SIG-M5 (cell line): ENCODE data around the gene PPP1R1B.

Source experiments
- DNase-seq: peaks from one replicate; lab custom pipeline; 2025; lab: John Stamatoyannopoulos, UW

Gene PPP1R1B

DNA sequence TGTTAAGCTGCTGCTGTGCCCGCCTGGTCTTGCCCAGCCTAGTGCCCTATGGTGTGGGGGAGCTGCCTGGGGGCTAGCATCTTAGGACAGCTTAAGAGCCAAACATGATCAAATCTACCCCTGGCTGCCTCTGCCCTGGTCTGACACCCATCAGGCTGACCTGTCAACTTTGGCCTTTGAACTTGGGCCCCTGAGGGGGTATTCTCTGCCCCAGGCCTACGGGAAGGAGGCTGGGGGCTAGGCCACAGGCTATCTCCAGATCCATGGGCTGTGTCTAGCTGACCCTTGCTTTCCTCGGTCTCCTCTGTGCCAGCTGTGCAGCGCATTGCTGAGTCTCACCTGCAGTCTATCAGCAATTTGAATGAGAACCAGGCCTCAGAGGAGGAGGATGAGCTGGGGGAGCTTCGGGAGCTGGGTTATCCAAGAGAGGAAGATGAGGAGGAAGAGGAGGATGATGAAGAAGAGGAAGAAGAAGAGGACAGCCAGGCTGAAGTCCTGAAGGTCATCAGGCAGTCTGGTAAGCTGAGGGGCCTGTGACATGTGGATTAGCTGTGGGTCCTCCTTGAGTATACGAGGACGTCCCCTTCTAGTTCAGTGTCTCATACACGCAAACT, 6.9 kb downstream of the PPP1R1B start:
- no peak for DNase-seq

DNA sequence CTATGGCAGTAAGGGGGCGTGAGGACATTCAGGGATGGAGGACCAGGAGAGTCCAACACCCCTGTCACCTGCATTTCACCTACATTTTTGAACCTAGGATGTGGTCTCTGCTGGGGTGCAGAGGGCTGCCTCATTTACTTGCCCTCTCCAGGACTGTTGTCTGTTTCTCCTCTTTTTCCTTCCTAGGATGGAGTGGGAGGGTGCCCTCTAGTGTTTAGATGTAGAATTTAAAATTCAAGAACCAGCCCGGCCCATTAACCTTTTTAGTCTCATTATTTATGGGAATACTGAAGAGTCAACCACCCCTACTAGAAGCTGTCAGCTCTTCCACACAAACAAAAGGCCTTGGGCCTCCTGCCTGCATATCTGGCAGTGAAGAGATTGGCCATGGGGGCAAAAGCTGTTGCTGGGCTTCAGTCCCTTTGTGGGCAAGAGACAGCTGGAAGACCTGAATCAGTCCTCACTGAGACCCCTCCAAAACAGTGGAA, 7.7 kb downstream of the PPP1R1B start:
- DNase-seq = no peak

DNA sequence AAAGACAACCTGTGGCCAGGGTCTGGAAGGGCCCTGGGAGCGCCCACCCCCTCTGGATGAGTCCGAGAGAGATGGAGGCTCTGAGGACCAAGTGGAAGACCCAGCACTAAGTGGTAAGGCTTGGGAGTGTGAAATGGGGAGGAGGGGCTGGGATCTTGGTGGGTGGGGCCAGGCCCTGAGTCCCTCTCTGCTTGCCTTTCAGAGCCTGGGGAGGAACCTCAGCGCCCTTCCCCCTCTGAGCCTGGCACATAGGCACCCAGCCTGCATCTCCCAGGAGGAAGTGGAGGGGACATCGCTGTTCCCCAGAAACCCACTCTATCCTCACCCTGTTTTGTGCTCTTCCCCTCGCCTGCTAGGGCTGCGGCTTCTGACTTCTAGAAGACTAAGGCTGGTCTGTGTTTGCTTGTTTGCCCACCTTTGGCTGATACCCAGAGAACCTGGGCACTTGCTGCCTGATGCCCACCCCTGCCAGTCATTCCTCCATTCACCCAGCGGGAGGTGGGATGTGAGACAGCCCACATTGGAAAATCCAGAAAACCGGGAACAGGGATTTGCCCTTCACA, 8.9 kb downstream of the PPP1R1B start:
- no peak for DNase-seq

- DNase-seq = no peak
Observed at GRCh38 chr17:39636587-39636926, 9.8 kb downstream of the PPP1R1B start.

DNA sequence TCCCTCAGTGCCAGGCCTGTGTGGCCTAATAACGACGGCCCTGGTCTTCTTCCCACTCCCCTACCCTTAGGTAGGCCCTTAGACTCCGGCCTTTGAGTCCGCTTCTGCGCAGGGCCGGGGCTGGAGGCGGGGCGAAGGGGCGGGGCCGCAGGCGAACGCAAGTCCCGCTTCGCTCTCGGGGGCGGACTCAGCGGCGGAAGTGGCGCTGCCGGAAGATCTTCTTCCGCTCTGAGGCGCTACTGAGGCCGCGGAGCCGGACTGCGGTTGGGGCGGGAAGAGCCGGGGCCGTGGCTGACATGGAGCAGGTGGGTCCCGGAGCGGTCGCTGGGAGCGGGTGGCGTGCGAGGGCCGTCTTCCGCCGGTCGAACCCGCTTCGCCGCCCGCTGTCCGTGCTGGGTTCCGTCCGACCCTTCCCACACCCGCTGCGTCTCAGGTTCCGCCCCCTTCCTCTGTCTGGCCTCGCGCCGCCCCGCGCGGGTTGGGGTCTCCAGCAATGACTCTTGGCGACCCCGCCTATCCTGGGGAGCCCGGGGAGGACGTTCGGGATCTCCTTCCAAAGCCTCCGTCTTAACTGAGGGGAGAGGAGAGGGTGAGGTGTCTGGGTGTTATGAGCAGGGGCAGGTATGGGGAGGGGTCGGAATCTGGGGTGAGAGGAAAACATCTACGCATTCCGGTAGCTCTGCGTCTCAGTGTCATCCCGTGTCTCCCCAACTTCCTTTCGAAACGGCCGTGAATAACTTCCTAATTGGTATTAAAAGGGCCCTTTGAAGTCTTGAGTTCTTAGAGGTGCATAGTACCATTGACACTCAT, 10.4 kb downstream of the PPP1R1B start, which contains the start of gene STARD3:
TSS of gene STARD3 (plus strand) at position 218 of the 810 bp plus-strand sequence. CDS start 16,388 bp downstream, outside the sequence.
- DNase-seq = no peak

- no peak for DNase-seq
Observed at GRCh38 chr17:39638317-39638716, 11.6 kb downstream of the PPP1R1B start.

- DNase-seq = no peak
Observed at GRCh38 chr17:39639043-39639442, 12.3 kb downstream of the PPP1R1B start.

- DNase-seq = no peak
Observed at GRCh38 chr17:39639566-39640458, 13.1 kb downstream of the PPP1R1B start.

DNA sequence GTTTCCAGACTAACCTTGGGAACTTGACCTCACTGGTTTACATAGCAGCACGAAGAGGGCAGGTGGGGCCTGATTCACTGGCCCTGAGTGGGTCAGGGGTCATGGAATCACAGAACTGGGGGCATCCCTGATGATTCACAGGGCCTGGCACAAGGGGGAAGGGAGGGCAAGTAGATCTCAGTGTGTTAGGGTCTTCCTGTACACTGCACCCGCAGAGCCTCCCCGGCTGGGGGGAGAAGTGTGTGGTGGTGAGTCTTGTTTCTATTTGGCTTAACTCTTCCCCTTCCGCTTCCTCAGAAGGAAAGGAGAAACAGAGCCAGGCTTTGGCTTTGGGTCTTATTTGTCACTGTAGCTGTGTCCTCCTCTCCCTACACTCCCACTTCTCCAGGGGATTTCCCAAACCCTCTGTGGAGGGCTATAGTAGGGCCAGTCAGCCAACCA, 13.9 kb downstream of the PPP1R1B start:
- no peak for DNase-seq

DNA sequence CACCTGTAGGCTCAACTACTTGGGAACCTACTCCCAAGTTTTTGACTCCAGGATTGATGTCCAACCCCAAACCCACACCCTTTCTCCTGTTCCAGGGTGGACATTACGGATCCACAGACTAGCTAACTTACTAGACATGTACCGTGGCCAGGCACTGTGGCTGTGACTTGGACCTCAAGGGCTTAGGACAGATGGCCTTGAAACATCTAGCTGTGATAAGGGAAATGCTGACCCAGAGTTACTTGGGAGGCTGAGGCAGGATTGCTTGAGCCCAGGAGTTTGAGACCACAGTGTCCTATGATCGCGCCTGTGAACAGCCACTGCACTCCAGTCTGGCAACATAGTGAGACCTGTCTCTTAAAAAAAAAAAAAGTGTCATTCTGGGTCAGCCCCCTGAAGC, 14.3 kb downstream of the PPP1R1B start:
- DNase-seq = no peak

DNA sequence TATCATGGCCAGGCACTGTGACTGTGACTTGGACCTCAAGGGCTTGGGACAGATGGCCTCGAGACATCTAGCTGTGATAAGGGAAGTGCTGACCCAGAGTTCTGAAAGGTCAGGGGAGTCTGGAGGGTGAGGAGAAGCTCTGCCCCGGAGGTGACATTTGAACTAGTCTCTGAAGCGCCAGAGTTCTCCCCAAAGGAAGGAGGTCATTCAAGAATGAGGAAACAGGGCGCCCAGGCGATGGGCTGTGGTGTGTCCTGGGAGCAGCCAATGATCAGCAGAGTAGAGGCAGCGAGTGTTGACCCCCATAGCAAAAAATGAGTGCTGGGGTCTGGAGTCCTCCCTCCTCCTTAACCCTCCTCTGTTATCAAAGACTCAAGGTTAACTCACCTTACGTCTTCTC, 15.1 kb downstream of the PPP1R1B start:
- DNase-seq = no peak

DNA sequence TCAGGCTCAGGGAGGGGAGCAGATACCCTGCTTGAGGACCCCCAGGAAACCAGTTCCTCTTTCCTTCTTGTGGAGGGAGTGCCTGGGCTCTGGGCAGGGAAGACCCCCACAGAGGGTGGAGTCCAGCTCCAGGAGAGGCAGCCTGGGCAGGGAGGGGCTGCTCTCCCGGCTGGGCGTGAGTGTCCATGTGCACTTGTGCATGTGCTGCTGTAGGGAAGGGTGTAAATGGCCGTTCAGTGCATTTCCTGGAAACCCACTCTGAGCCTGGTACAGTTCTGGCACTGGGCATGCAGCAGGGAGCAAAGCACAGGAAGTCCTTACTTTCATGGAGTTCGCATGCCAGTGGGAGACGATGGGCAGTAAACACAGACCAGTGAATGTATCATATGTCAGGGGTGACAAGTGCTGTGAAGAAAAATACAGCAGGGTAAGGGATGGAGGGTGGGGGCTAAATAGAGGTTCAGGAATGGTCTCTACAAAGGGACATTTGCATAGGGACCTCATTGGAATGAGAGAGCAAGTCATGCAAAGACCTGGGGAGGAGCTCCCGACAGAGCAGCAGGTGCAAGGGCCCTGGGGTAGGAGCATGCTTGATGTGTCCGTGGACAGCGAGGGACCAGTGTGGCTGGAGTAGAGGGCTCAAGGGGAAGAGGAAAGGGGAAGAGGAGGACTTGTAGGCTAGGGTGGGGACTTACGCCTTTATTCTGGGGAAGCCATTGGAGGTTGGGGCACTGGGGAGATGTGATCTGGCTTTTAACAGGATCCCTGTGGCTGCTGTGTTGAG, 15.7 kb downstream of the PPP1R1B start:
- no peak for DNase-seq

- DNase-seq = no peak
Observed at GRCh38 chr17:39643271-39643670, 16.5 kb downstream of the PPP1R1B start.

- no peak for DNase-seq
Observed at GRCh38 chr17:39647256-39647655, 20.5 kb downstream of the PPP1R1B start.

GRCh38 chr17:39648616-39649366, 22.0 kb downstream of the PPP1R1B start:
- DNase-seq = no peak

- no peak for DNase-seq
Observed at GRCh38 chr17:39650121-39650579, 23.4 kb downstream of the PPP1R1B start.

DNA sequence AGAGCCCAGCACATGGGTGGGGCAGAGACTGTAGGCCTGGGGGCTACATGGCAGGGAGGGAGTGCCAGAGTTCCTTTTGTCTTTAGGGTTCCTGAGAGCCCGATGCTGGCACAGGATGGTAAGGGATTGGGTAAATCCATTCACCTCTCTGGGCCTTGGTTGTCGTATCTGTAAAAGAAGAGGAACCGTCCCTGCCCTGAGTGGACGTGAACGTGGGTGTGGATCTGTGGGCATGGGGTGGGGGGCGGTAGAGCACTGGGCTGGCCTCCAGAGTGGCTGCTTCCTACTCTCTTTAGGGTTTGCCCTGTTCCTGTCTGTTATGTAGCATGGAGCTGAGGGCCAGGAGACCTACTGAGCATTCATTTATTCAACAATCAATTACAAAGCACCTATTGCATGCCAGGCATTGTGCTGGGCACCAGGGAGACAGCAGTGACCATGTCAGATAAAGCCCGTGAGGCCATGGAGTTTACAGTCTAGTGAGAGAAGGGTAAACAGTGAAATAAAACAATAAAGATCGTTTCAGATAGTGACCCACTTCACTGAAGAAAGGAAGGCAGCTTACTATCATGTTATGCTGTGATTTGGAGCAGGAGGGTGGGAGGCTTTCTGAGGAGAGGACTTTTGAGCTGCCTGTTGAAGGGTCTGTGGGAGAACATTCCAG, 25.3 kb downstream of the PPP1R1B start:
- no peak for DNase-seq

- no peak for DNase-seq
Observed at GRCh38 chr17:39652587-39653315, 26.0 kb downstream of the PPP1R1B start.

DNA sequence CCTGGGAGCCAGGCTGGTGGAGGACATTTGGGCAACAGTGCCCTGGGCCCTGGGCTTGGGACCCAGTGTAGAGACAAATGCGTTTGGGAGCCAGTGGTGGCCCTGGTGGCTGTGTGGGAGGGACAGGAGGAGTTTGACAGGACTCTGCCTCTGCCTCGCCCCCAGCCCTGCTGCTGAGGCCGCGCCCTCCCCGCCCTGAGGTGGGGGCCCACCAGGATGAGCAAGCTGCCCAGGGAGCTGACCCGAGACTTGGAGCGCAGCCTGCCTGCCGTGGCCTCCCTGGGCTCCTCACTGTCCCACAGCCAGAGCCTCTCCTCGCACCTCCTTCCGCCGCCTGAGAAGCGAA, 26.5 kb downstream of the PPP1R1B start:
- DNase-seq = no peak
